Left ventricle myocardium superior (tissue), 1 donor: ENCODE data around the gene CIZ1. TPM values are rescaled to one million over a fixed set of nuclear protein-coding genes. Genes with fewer than 3 reads are reported as not detected.

Source experiments
- ATAC-seq: fragments of 200-7000 bp; cut with Tn5 transposase; one replicate; pipeline ENCODE4 v1.9.1; 2020; ENCODE audit warnings: mild to moderate bottlenecking, moderate library complexity
- DNase-seq: peaks from one replicate; pipeline ENCODE4 v3.0.0-alpha.2; 2020
- intact Hi-C: fragments of 100-400 bp; cut with micrococcal nuclease; formaldehyde crosslinking; loops from one replicate; pipeline ENCODE4 v1.11.0; 2022
- total RNA-seq: library from RNA; stranded (reverse); fragmentation: NEBNext Ultra II Directional; extraction: Animal tissue kit (Norgen Biotek cat#: 25700); gene quantifications from one replicate; pipeline ENCODE4 v1.2.1, GENCODE V29; 2021
- donor health status: DM: no; HTN: yes; CAD: no; lungs with severe emphysema.

The CIZ1 gene
- total RNA-seq, 1 donor from 2014 or later = 76.6 TPM

DNA sequence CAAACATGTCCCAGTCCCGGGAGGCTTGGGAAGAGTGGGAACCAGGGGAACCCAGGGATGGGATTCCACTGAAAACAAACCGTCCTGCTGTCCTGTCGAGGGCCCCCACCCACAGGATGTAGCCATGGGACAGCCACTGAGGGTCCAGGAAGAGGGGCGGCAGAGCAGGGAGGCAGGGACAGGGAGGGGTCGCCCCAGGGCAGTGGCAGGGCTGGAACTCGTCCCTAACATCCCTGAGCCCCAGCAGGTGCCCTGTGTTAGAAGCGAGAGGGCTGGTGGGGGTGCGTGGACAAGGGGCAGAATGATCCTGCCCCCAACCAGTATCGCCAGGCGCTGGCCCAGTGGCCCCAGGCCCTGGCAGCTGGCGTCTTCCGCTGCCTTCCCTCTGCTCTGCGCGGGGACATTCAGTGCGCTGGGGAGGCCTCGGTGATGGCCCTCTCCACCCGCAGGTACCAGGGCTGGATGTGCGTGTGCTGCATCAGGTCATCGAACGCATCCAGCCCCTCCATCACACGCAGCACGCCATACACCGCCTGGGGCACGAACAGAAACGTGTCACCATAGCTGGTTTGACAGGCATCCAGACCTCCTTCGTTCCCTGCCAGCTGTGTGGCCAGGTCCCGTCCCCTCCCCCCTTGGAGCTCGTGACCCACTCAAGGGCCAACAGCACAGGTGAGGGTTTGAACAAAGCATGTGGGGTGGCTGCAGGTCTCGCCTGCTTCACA is 70.5 kb downstream of the CIZ1 start:
- DNase-seq (peak; percentile 29), ATAC-seq (no peak)
- intact Hi-C loops = no loop called here

DNA sequence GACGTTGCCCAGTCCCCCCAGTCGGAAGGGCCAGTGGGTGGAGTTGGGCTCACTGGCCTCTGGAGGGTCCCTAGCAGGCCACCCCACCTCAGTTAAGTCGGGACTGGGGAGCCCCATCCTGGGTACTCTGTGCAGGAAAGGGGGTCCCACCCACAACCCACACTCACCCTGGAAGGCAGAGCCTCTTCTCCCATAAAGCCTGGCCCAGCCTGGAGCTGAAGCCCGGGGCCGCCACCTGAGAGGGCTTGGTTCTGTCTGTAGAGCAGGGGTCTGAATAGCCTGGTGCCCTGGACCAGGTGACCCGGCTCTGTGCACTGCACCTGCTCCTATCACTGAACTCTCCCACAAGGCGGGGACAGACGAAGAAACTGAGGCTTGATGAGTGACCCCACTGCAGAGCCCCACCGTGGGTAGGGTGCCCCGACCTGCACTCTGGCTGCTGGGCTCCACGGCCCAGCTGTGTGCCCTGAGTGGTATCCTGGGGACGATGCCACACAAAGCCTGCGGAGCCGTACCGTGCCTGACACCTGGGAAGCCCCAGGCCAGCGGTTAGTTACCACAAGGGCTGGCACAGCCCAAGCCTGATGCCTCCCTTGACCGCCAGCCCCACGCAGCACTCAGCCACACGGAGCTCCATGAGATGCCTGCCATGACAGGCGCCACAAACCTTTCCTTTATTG is 71.2 kb downstream of the CIZ1 start:
- ATAC-seq (no peak), DNase-seq (peak; percentile 22)
- intact Hi-C loops = no loop called here

DNA sequence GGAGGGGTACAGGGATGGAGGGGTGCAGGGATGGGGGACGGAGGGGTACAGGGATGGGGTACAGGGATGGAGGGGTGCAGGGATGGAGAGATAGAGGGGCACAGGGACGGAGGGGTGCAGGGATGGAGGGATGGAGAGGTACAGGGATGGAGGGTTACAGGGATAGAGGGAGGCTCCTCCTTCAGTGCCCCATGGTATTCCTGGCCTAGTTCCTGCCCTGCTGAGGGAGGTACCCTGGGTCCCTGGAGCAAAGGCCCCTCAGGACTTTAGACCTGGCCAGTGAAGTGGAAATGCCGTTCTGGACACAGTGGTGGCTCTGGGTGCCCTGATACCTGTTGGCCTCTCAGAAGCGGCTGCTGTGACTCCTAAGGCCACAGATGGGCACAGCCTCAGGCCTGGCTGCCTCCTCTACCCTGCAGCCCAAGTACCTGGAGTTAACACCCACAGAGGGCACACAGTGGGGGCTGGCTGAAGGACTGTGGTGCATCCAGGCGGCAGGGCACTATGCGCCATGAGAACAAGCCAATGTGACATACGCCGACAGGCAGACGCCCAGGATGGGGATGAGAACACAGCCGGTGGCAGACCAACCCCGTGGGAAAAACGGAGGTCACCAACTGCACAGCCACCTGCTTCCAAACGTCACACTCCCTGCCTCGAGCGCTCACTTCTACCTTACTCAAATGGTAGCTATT is 72.3 kb downstream of the CIZ1 start:
- no peak for ATAC-seq
- DNase-seq = no peak
- intact Hi-C loops = no loop called here

DNA sequence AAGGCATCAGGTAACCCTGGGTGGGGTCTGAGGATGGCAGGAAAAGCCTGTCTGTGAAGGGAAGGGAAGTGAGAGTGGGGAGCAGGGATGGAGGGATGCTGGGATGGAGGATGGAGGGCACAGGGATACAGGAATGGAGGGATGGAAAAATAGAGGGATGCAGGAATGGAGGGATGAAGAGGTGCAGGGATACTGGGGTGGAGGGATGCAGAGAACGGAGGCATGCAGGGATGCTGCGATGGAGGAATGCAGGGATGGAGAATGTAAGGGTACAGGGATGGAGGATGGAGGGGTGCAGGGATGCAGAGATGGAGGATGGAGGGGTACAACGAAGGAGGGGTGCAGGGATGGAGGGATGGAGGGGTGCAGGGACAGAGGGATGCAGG is 72.9 kb downstream of the CIZ1 start:
- intact Hi-C loops = no loop called here
- no peak for ATAC-seq
- no peak for DNase-seq

DNA sequence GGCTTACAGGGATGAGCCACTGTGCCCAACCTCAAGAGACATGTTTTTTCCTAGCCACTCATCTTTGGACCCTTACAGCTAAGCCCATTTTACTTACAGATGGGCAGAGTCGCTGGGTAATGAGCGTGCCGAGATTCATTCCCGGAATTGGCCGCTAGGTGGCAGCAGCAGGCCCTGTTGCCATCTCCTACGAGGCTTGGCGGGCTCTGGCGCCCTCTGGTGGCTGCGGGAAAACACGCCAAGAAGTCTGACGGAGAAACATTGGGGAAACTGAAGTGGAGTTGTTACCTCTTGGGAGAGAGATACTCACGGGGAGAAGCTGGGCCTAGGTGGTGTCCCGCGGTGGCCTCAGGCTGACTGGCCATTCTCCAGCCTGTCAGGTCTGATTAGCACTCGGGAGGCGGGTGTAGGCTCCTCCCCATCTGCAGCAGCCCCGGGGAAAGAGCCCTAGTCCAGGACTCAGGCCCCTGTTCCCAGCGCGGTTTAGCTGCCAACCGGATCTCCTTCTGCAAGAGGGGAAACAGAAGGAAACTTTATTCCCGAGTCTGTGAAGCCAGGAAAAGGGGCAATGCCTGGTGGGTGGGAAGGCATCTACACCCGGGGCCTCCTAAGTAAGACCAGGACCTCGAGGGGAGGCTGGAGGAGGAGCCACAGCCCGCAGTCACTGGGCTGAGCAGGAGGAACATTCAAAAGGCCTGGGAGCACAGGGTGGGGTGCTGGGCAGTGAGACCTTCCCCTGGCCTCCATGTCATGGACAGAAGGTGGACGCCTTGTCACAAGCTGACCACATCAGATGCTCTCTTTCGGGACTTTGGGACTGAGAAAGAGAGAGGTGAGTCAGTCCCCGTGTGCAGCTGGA is 73.5 kb downstream of the CIZ1 start:
- intact Hi-C loops = no loop called here
- DNase-seq (peak; percentile 96), ATAC-seq (peak; percentile 69)

DNA sequence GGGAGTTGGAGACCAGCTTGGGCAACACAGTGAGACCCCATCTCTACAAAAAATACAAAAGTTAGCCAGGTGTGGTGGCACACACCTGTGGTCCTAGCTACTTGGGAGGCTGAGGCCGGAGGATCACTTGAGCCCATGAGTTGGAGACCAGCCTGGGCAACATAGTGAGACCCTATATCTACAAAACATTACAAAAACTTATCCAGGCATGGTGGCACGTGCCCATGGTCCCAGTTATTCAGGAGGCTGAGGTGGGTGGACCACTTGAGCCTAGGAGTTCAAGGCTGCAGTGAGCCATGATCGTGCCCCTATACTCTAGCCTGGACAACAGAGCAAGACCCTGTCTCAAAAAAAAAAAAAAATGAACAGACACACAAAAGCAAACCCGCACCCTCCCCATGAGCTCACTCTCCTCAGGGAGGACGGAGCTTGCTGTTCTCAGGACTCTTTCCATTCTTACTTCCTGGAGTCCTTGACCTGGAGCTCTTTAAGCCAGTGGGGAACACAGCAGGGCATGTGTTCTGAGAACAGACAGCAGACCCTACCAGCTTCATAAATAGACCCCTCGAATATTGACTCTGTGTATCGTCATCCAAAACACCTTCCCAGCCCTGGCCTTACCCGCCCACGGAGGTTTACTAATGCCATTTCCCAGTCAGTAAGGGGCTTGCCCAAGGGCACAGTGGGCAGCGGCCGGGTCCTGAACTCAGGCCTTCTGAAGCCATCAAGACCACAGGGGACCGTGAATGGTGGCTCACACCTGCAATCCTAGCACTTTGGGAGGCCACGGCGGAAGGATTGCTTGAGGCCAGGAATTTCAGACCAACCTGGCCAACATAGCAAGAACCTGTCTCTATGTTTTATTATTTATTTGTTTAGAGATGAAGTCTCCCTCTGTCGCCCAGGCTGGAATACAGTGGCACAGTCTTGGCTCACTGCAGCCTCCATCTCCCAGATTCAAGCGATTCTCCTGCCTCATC is 75.0 kb downstream of the CIZ1 start:
- intact Hi-C loops = no loop called here
- ATAC-seq = no peak
- DNase-seq = peak; percentile 26

Other genes starting within 250 kb of the CIZ1 start
- 21.6 TPM for gene EEIG1, start 210.6 kb downstream of the CIZ1 start, total RNA-seq
- gene NAIF1, start 124.3 kb downstream of the CIZ1 start, total RNA-seq = 4.7 TPM
- gene SLC25A25, start 123.3 kb downstream of the CIZ1 start, total RNA-seq = 4.8 TPM
- 157 TPM for gene PTGES2, start 63.8 kb downstream of the CIZ1 start, total RNA-seq
- gene LCN2, start 42.1 kb downstream of the CIZ1 start, total RNA-seq = 0.32 TPM
- gene BBLN, start 31.3 kb downstream of the CIZ1 start, total RNA-seq = 41.7 TPM
- 5.4 TPM for gene DNM1, start 11.8 kb upstream of the CIZ1 start, total RNA-seq
- gene GOLGA2, start 84.4 kb upstream of the CIZ1 start, total RNA-seq = 83.5 TPM
- gene SWI5, start 84.7 kb upstream of the CIZ1 start, total RNA-seq = 16.2 TPM
- 41.4 TPM for gene TRUB2, start 130.9 kb upstream of the CIZ1 start, total RNA-seq
- gene COQ4, start 131.3 kb upstream of the CIZ1 start, total RNA-seq = 30.7 TPM
- gene SLC27A4, start 149.0 kb upstream of the CIZ1 start, total RNA-seq = 19.4 TPM
- gene URM1, start 179.8 kb upstream of the CIZ1 start, total RNA-seq = 51.6 TPM
- gene CERCAM, start 229.3 kb upstream of the CIZ1 start, total RNA-seq = 7.0 TPM